Fibroblast of lung (primary cell): Measurements from ENCODE around the gene FSTL5. TPM values are rescaled to one million over a fixed set of nuclear protein-coding genes. Genes with fewer than 3 reads are reported as not detected.

Source experiments
- DNase-seq, 2 donors: peaks; one replicate each; pipeline versions ENCODE4 v3.0.0 to v3.0.0-alpha.2; 2010; ENCODE audit warnings: low read depth in 2 of 2
- H2AFZ ChIP-seq: 2 replicates; pipeline ENCODE4 v1.5.1; 2012; ENCODE audit warnings: low read length, control low read depth, inconsistent platforms
- H3K27ac ChIP-seq: 2 replicates; pipeline ENCODE4 v1.5.1; 2011; ENCODE audit warnings: low read length, control low read depth; ENCODE audit not compliant: insufficient read depth
- H3K27me3 ChIP-seq: 2 replicates; pipeline ENCODE4 v1.5.1; 2011; ENCODE audit warnings: mild to moderate bottlenecking, low read length; ENCODE audit not compliant: control insufficient read depth, insufficient read depth
- H3K36me3 ChIP-seq: 2 replicates; pipeline ENCODE4 v1.5.1; 2011; ENCODE audit warnings: low read length; ENCODE audit not compliant: control insufficient read depth, insufficient read depth
- H3K4me1 ChIP-seq: 2 replicates; pipeline ENCODE4 v1.5.1; 2011; ENCODE audit warnings: low read length; ENCODE audit not compliant: control insufficient read depth, insufficient read depth; ENCODE audit errors: extremely low read depth
- H3K4me2 ChIP-seq: 2 replicates; pipeline ENCODE4 v1.5.1; 2011; ENCODE audit warnings: low read length, control low read depth; ENCODE audit not compliant: insufficient read depth; ENCODE audit errors: extremely low read depth
- H3K4me3 ChIP-seq, 4 experiments: fragments of 200-600 bp in 1 of 4; sonication (generic) in 1 of 4; replicated peaks in 1 of 4; 2 replicates each; pipeline ENCODE4 v1.5.1; 2011 to 2016; ENCODE audit warnings: low read length in 4 of 4, low read depth in 3 of 4, mild to moderate bottlenecking in 3 of 4, control low read depth in 2 of 4, inconsistent platforms in 1 of 4, mixed read lengths in 1 of 4; ENCODE audit not compliant: insufficient read depth in 1 of 4; ENCODE audit errors: control extremely low read depth in 1 of 4
- H3K79me2 ChIP-seq: 2 replicates; pipeline ENCODE4 v1.5.1; 2012; ENCODE audit warnings: mild to moderate bottlenecking, low read length, inconsistent platforms; ENCODE audit not compliant: control insufficient read depth, insufficient read depth
- H3K9ac ChIP-seq: 2 replicates; pipeline ENCODE4 v1.5.1; 2011; ENCODE audit warnings: mild to moderate bottlenecking, low read length, control low read depth; ENCODE audit not compliant: insufficient read depth
- H3K9me3 ChIP-seq: 2 replicates; pipeline ENCODE4 v1.5.1; 2012; ENCODE audit warnings: low read depth, low read length; ENCODE audit not compliant: control insufficient read depth, insufficient read depth
- H4K20me1 ChIP-seq: 2 replicates; pipeline ENCODE4 v1.5.1; 2011; ENCODE audit warnings: low read length; ENCODE audit not compliant: control insufficient read depth, insufficient read depth; ENCODE audit errors: extremely low read depth
- EZH2 ChIP-seq: IDR thresholded peaks from 2 replicates; pipeline ENCODE4 v1.5.1; 2012; ENCODE audit warnings: low read length, control low read depth, mild to moderate bottlenecking; ENCODE audit errors: missing control alignments
- polyA plus RNA-seq, 2 donors: library from polyadenylated mRNA; depleted of rRNA in 1 of 2; stranded (reverse) in 1 of 2; unstranded in 1 of 2; fragments of >200 nt; gene quantifications; 2 replicates each; pipeline ENCODE4 v1.2.1, GENCODE V29; 2011 to 2012; ENCODE audit warnings: missing spikeins in 1 of 2
- total RNA-seq: library from RNA; depleted of rRNA; stranded (reverse); fragments of >200 nt; gene quantifications from 2 replicates; pipeline ENCODE4 v1.2.1, GENCODE V29; 2014
- TF ChIP-seq, protein P1 (sequence below), 2 donors: IDR thresholded peaks in 1 of 2; conservative IDR thresholded peaks in 1 of 2; 1 replicate in 1 of 2; 2 replicates in 1 of 2; pipeline ENCODE4 v1.5.1; 2011 to 2012; ENCODE audit warnings: low read length in 2 of 2, control low read depth in 1 of 2, inconsistent platforms in 1 of 2, low read depth in 1 of 2, mild to moderate bottlenecking in 1 of 2

Gene FSTL5
- total and polyA plus RNA-seq, 2 donors (not counting 1 experiment from before 2014, with no cell fraction given), result 0.11 to 0.33 TPM

GRCh38 chr4:161546902-161547301, 616.9 kb downstream of the FSTL5 start:
- TF ChIP-seq EZH2, result no peak
- TF ChIP-seq, protein P1, sequence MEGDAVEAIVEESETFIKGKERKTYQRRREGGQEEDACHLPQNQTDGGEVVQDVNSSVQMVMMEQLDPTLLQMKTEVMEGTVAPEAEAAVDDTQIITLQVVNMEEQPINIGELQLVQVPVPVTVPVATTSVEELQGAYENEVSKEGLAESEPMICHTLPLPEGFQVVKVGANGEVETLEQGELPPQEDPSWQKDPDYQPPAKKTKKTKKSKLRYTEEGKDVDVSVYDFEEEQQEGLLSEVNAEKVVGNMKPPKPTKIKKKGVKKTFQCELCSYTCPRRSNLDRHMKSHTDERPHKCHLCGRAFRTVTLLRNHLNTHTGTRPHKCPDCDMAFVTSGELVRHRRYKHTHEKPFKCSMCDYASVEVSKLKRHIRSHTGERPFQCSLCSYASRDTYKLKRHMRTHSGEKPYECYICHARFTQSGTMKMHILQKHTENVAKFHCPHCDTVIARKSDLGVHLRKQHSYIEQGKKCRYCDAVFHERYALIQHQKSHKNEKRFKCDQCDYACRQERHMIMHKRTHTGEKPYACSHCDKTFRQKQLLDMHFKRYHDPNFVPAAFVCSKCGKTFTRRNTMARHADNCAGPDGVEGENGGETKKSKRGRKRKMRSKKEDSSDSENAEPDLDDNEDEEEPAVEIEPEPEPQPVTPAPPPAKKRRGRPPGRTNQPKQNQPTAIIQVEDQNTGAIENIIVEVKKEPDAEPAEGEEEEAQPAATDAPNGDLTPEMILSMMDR (conservative IDR thresholded peaks at IDR 0.05 in 1 of 2, IDR thresholded peaks at IDR 0.05 in 1 of 2; ENCODE audit: low read depth in 1 of 2, low read length in 2 of 2), result no peak
- H3K4me2 ChIP-seq, result no peak overlapping the region
- no peak overlapping the region for H3K4me3 ChIP-seq
- no peaks in the 10 kb centered on the region for H3K27me3 ChIP-seq
- no peaks in the 10 kb centered on the region for H3K9me3 ChIP-seq
- no peak overlapping the region for H3K9ac ChIP-seq
- no peaks in the 10 kb centered on the region for H4K20me1 ChIP-seq
- H3K4me1 ChIP-seq, result no peaks in the 10 kb centered on the region
- H3K27ac ChIP-seq, result no peak overlapping the region
- no peaks in the 10 kb centered on the region for H3K36me3 ChIP-seq
- H3K79me2 ChIP-seq, result no peaks in the 10 kb centered on the region
- no peak overlapping the region for H2AFZ ChIP-seq
- DNase-seq, result peak; percentile 36 to 71

DNA sequence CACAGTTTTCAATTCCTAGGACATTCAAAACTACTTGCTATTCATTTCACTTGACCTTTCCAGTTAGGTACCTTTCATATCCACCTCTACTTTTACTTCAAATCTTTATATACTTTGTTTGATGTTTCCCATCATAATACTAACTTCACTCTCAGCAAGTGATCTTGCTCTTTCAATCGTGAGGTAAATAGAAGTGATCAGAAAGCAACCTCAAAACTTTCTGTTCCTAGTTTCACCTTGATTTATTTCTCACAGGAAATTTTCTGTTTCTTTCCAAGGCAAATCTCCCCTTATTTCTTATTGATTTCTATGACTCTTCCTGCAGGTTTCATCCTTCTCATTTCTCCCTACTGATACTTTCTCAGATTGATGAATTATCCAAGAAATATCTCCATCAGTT, 623.5 kb downstream of the FSTL5 start:
- Histone ChIP-seq H3K27ac (no peak overlapping the region), H2AFZ (no peak overlapping the region), H3K9ac (no peak overlapping the region), H3K4me2 (no peak overlapping the region), H3K79me2 (no peaks in the 10 kb centered on the region), H3K4me3 (no peak overlapping the region), H4K20me1 (no peaks in the 10 kb centered on the region), H3K9me3 (no peaks in the 10 kb centered on the region), H3K27me3 (no peaks in the 10 kb centered on the region), H3K4me1 (no peaks in the 10 kb centered on the region), H3K36me3 (no peaks in the 10 kb centered on the region)
- TF ChIP-seq, protein P1 (conservative IDR thresholded peaks at IDR 0.05 in 1 of 2, IDR thresholded peaks at IDR 0.05 in 1 of 2; ENCODE audit: low read depth in 1 of 2, low read length in 2 of 2), result no peak
- TF ChIP-seq EZH2, result no peak
- DNase-seq, result no peak

DNA sequence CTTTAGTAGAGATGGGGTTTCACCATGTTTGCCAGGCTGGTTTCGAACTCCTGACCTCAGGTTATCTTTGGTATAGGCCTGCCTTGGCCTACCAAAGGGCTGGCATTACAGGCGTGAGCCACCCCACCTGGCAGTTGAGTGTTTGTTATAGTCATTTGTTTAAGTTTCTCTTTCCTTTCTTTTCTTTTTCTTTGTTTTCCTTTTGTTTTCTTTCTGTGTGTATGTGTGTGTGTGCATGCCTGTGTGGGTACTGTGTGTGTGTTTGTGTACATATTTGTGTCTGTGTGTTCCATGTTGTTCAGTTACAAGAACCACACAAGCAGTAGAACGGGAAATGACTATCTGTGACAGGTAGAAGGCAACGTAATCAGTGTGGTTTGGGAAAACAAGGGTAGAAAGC, 624.9 kb downstream of the FSTL5 start:
- Histone ChIP-seq H3K9me3 (no peaks in the 10 kb centered on the region), H3K9ac (no peak overlapping the region), H3K4me1 (no peaks in the 10 kb centered on the region), H4K20me1 (no peaks in the 10 kb centered on the region), H3K4me3 (no peak overlapping the region), H3K4me2 (no peak overlapping the region), H2AFZ (no peak overlapping the region), H3K36me3 (no peaks in the 10 kb centered on the region), H3K79me2 (no peaks in the 10 kb centered on the region), H3K27ac (no peak overlapping the region), H3K27me3 (no peaks in the 10 kb centered on the region)
- TF ChIP-seq, protein P1 (conservative IDR thresholded peaks at IDR 0.05 in 1 of 2, IDR thresholded peaks at IDR 0.05 in 1 of 2; ENCODE audit: low read depth in 1 of 2, low read length in 2 of 2), result no peak
- no peak for TF ChIP-seq EZH2
- DNase-seq, result no peak
